H9 (cell line): Measurements from ENCODE around the gene B3GALT5. TPM values are rescaled to one million over a fixed set of nuclear protein-coding genes. Genes with fewer than 3 reads are reported as not detected.

ENCODE experiments used
- DNase-seq: peaks from one replicate; pipeline ENCODE4 v3.0.0-alpha.2; 2017
- H2AFZ ChIP-seq: one replicate; pipeline ENCODE4 v1.6.1; 2013; ENCODE audit warnings: mild to moderate bottlenecking, low read length, control low read depth, moderate library complexity
- H2AK5ac ChIP-seq: 2 replicates; pipeline ENCODE4 v1.6.1; 2013; ENCODE audit warnings: low read length, control low read depth, mixed read lengths; ENCODE audit not compliant: insufficient read length
- H2BK120ac ChIP-seq: one replicate; pipeline ENCODE4 v1.6.1; 2013; ENCODE audit warnings: low read depth, mild to moderate bottlenecking, low read length, control low read depth, inconsistent platforms; ENCODE audit not compliant: poor library complexity, severe bottlenecking
- H2BK12ac ChIP-seq: 2 replicates; pipeline ENCODE4 v1.6.1; 2013; ENCODE audit warnings: low read length, control low read depth, mixed read lengths, low read depth; ENCODE audit not compliant: insufficient read length
- H2BK15ac ChIP-seq: 2 replicates; pipeline ENCODE4 v1.6.1; 2013; ENCODE audit warnings: low read depth, low read length, control low read depth
- H2BK20ac ChIP-seq: one replicate; pipeline ENCODE4 v1.6.1; 2013; ENCODE audit warnings: low read depth, mild to moderate bottlenecking, low read length, control low read depth, inconsistent platforms; ENCODE audit not compliant: poor library complexity, severe bottlenecking
- H2BK5ac ChIP-seq: 2 replicates; pipeline ENCODE4 v1.6.1; 2013; ENCODE audit warnings: low read length, control low read depth, mixed read lengths; ENCODE audit not compliant: insufficient read length
- H3K14ac ChIP-seq: 2 replicates; pipeline ENCODE4 v1.6.1; 2013; ENCODE audit warnings: low read length, control low read depth; ENCODE audit not compliant: insufficient read depth
- H3K18ac ChIP-seq: 2 replicates; pipeline ENCODE4 v1.6.1; 2013; ENCODE audit warnings: low read depth, mild to moderate bottlenecking, mixed read lengths, low read length, control low read depth; ENCODE audit not compliant: insufficient read length
- H3K23ac ChIP-seq: 2 replicates; pipeline ENCODE4 v1.6.1; 2013; ENCODE audit warnings: low read length, control low read depth, mixed read lengths, low read depth; ENCODE audit not compliant: insufficient read length
- H3K23me2 ChIP-seq: 2 replicates; pipeline ENCODE4 v1.6.1; 2013; ENCODE audit warnings: low read depth, mild to moderate bottlenecking, mixed read lengths, low read length, control low read depth; ENCODE audit not compliant: insufficient read length, poor library complexity, severe bottlenecking
- H3K27ac ChIP-seq: 2 replicates; pipeline ENCODE4 v1.5.1; 2013; ENCODE audit warnings: low read length, control low read depth, mixed read lengths, low read depth; ENCODE audit not compliant: insufficient read length
- H3K27me3 ChIP-seq: 2 replicates; pipeline ENCODE4 v1.6.1; 2013; ENCODE audit warnings: low read length, control low read depth, inconsistent platforms; ENCODE audit not compliant: insufficient read depth
- H3K4ac ChIP-seq: 2 replicates; pipeline ENCODE4 v1.6.1; 2013; ENCODE audit warnings: low read depth, mild to moderate bottlenecking, control low read depth, inconsistent platforms, low read length, moderate library complexity
- H3K4me1 ChIP-seq: 2 replicates; pipeline ENCODE4 v1.6.1; 2013; ENCODE audit warnings: low read length, control low read depth, inconsistent platforms; ENCODE audit not compliant: insufficient read depth
- H3K4me2 ChIP-seq: 2 replicates; pipeline ENCODE4 v1.6.1; 2013; ENCODE audit warnings: low read length, control low read depth, mixed read lengths; ENCODE audit not compliant: insufficient read length, insufficient read depth
- H3K56ac ChIP-seq: 2 replicates; pipeline ENCODE4 v1.6.1; 2013; ENCODE audit warnings: low read depth, mild to moderate bottlenecking, mixed read lengths, low read length, control low read depth; ENCODE audit not compliant: insufficient read length
- H3K79me1 ChIP-seq: 2 replicates; pipeline ENCODE4 v1.6.1; 2013; ENCODE audit warnings: low read depth, mild to moderate bottlenecking, moderate library complexity, low read length, control low read depth, inconsistent platforms; ENCODE audit not compliant: insufficient read depth, poor library complexity, severe bottlenecking
- H3K79me2 ChIP-seq: 2 replicates; pipeline ENCODE4 v1.6.1; 2013; ENCODE audit warnings: low read length, control low read depth, inconsistent platforms; ENCODE audit not compliant: insufficient read depth
- H3K9ac ChIP-seq: 2 replicates; pipeline ENCODE4 v1.6.1; 2013; ENCODE audit warnings: low read length, control low read depth, mixed read lengths; ENCODE audit not compliant: insufficient read length; ENCODE audit errors: extremely low read depth
- H3K9me3 ChIP-seq: one replicate; pipeline ENCODE4 v1.6.1; 2013; ENCODE audit warnings: low read depth, low read length, inconsistent platforms; ENCODE audit not compliant: control insufficient read depth
- H3T11ph ChIP-seq: one replicate; pipeline ENCODE4 v1.6.1; 2013; ENCODE audit warnings: mild to moderate bottlenecking, low read length, control low read depth, inconsistent platforms
- H4K20me1 ChIP-seq: one replicate; pipeline ENCODE4 v1.6.1; 2013; ENCODE audit not compliant: control insufficient read depth, insufficient read length, insufficient read depth
- H4K5ac ChIP-seq: 2 replicates; pipeline ENCODE4 v1.6.1; 2013; ENCODE audit warnings: low read depth, mild to moderate bottlenecking, mixed read lengths, low read length, control low read depth; ENCODE audit not compliant: insufficient read length
- H4K8ac ChIP-seq: replicated peaks from 2 replicates; pipeline ENCODE4 v1.6.1; 2013; ENCODE audit warnings: low read length, control low read depth, mixed read lengths, low read depth; ENCODE audit not compliant: insufficient read length
- H4K91ac ChIP-seq: 2 replicates; pipeline ENCODE4 v1.6.1; 2013; ENCODE audit warnings: low read depth, mild to moderate bottlenecking, moderate library complexity, mixed read lengths, low read length, control low read depth; ENCODE audit not compliant: insufficient read length
- H3K27ac Mint-ChIP-seq, 3 experiments: 2 replicates in 2 of 3; 3 replicates in 1 of 3; pipeline ENCODE4 v1.8.0; 2020 to 2021; ENCODE audit warnings: mixed read lengths in 3 of 3, mild to moderate bottlenecking in 1 of 3, moderate library complexity in 1 of 3
- H3K27me3 Mint-ChIP-seq: 2 replicates; pipeline ENCODE4 v1.8.0; 2021; ENCODE audit warnings: low read depth, mild to moderate bottlenecking, moderate library complexity, mixed read lengths
- H3K36me3 Mint-ChIP-seq, 3 experiments: 2 replicates in 2 of 3; 3 replicates in 1 of 3; pipeline ENCODE4 v1.8.0; 2020 to 2021; ENCODE audit warnings: low read depth in 3 of 3, mixed read lengths in 3 of 3; ENCODE audit not compliant: insufficient read depth in 1 of 3
- H3K4me1 Mint-ChIP-seq, 2 experiments: 2 replicates each; pipeline ENCODE4 v1.8.0; 2020; ENCODE audit warnings: mixed read lengths in 2 of 2
- H3K4me3 Mint-ChIP-seq, 2 experiments: 2 replicates in 1 of 2; 3 replicates in 1 of 2; pipeline ENCODE4 v1.8.0; 2020 to 2021; ENCODE audit warnings: mild to moderate bottlenecking in 2 of 2, mixed read lengths in 2 of 2, moderate library complexity in 1 of 2
- H3K9me3 Mint-ChIP-seq, 2 experiments: 2 replicates in 1 of 2; 3 replicates in 1 of 2; pipeline ENCODE4 v1.8.0; 2020; ENCODE audit warnings: mild to moderate bottlenecking in 2 of 2, mixed read lengths in 2 of 2, moderate library complexity in 1 of 2
- WGBS: extraction: QIAGEN DNeasy Blood & Tissue Kit; methylation state at CpG from one replicate; pipeline ENCODE4 v1.1.7; 2013; ENCODE audit warnings: missing lambda C conversion rate, low lambda C conversion rate, mixed read lengths; ENCODE audit not compliant: insufficient read length; ENCODE audit errors: extremely low coverage; 5-methylcytosine and 5-hydroxymethylcytosine counted together
- total RNA-seq: library from RNA; stranded (reverse); gene quantifications from 2 replicates; pipeline ENCODE4 v1.2.1, GENCODE V29; 2021
- TF ChIP-seq, protein P1 (sequence below): fragments of 200-600 bp; sonication (generic); conservative IDR thresholded peaks from 3 replicates; pipeline ENCODE4 v1.8.0; 2021; ENCODE audit warnings: antibody characterized with exemption, mild to moderate bottlenecking

Gene B3GALT5
- total RNA-seq, 1 experiment from 2014 or later = 24.7 TPM

DNA sequence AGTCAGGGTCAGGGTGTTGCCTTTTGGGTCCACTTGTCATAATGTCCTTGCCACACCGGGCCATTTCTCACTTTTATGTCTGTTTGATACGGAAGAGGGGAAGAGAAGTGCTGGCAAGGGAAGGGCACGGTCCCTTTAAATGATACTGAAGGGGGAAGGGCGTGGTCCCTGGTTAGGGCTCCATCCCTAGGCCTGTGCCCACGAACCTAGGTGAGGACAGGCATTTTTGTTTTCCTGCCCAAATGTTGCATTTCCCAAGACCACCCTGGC, 25.2 kb downstream of the B3GALT5 start:
- peaks cover 30% of the 10 kb centered on the region for H3K4me1 ChIP-seq
- no peak overlapping the region for H2BK5ac ChIP-seq
- no peak overlapping the region for H3K14ac ChIP-seq
- Mint-ChIP-seq H3K4me3 (no peak overlapping the region; a peak in 1 of 5 replicates), H3K27ac (peak overlapping the region; percentile 53 to 91 (median 86)), H3K4me1 (peaks cover 77% of the 10 kb centered on the region in 2 experiments), H3K36me3 (peaks cover 11 to 19% (median 19%) of the 10 kb centered on the region in 3 experiments), H3K9me3 (no peaks in the 10 kb centered on the region; a peak in 1 of 5 replicates), H3K27me3 (no peaks in the 10 kb centered on the region; the same call in 1 of the 2 replicates)
- no peak for DNase-seq
- no peak overlapping the region for H3K4me2 ChIP-seq
- H3K79me1 ChIP-seq = peaks cover 2% of the 10 kb centered on the region
- no peak overlapping the region for H3K4ac ChIP-seq
- H3T11ph ChIP-seq = no peak overlapping the region
- H2AFZ ChIP-seq = no peak overlapping the region
- H2BK15ac ChIP-seq = no peak overlapping the region
- H3K56ac ChIP-seq = no peak overlapping the region
- no peaks in the 10 kb centered on the region for H4K20me1 ChIP-seq
- H3K27ac ChIP-seq = no peak overlapping the region
- H2BK12ac ChIP-seq = no peak overlapping the region
- H4K5ac ChIP-seq = no peak overlapping the region
- H3K23me2 ChIP-seq = no peaks in the 10 kb centered on the region
- no peak overlapping the region for H4K8ac ChIP-seq
- H2AK5ac ChIP-seq = no peak overlapping the region
- peaks cover 27% of the 10 kb centered on the region; the same call in 1 of the 2 replicates for H3K79me2 ChIP-seq
- no peak overlapping the region for H4K91ac ChIP-seq
- no peak overlapping the region for H2BK20ac ChIP-seq
- TF ChIP-seq, protein P1, sequence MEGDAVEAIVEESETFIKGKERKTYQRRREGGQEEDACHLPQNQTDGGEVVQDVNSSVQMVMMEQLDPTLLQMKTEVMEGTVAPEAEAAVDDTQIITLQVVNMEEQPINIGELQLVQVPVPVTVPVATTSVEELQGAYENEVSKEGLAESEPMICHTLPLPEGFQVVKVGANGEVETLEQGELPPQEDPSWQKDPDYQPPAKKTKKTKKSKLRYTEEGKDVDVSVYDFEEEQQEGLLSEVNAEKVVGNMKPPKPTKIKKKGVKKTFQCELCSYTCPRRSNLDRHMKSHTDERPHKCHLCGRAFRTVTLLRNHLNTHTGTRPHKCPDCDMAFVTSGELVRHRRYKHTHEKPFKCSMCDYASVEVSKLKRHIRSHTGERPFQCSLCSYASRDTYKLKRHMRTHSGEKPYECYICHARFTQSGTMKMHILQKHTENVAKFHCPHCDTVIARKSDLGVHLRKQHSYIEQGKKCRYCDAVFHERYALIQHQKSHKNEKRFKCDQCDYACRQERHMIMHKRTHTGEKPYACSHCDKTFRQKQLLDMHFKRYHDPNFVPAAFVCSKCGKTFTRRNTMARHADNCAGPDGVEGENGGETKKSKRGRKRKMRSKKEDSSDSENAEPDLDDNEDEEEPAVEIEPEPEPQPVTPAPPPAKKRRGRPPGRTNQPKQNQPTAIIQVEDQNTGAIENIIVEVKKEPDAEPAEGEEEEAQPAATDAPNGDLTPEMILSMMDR = no peak
- no peak overlapping the region for H3K23ac ChIP-seq
- no peak overlapping the region for H3K9ac ChIP-seq
- no peak overlapping the region for H2BK120ac ChIP-seq
- H3K27me3 ChIP-seq = no peaks in the 10 kb centered on the region
- no peaks in the 10 kb centered on the region for H3K9me3 ChIP-seq
- WGBS = no CpG with 5 or more reads among the region's 5 CpGs
- no peak overlapping the region for H3K18ac ChIP-seq
